Measurements from ENCODE around the gene SMARCA2. TPM values are rescaled to one million over a fixed set of nuclear protein-coding genes. Genes with fewer than 3 reads are reported as not detected.

Gene SMARCA2
- total RNA-seq, 4 donors from 2014 or later: 76.7 to 99.0 (median 89.8) TPM

- Histone ChIP-seq H3K4me1 (peaks cover 55 to 82% (median 74%) of the 10 kb centered on the region in 4 donors), H3K27me3 (no peaks in the 10 kb centered on the region), H3K9me3 (no peaks in the 10 kb centered on the region), H3K27ac (replicated peaks in 1 of 4) (peak overlapping the region; percentile 80 to 83 (median 82)), H3K36me3 (peaks cover 0 to 25% (median 14%) of the 10 kb centered on the region in 4 donors), H3K4me3 (peak overlapping the region in 3 of 4 donors; percentile 20 to 34 (median 25))
- 15% methylated on average over 2 of the region's 2 CpGs for WGBS
- no peak for DNase-seq (ENCODE audit: extremely low spot score)
- intact Hi-C loops (cut with DNase I): loop anchor here (10.0 kb wide), 2 partner anchors 111 to 369 kb away; partner anchors contain the start of gene SMARCA2
- TF ChIP-seq POLR2AphosphoS5 (IDR thresholded peaks at IDR 0.05) (no peak), CTCF (IDR thresholded peaks at IDR 0.05) (no peak), POLR2A (IDR thresholded peaks at IDR 0.05; ENCODE audit: low read depth) (no peak), EP300 (IDR thresholded peaks at IDR 0.05) (no peak)
These were observed 110.8 kb downstream of the SMARCA2 start for GRCh38 chr9:2125906-2126305.

DNA sequence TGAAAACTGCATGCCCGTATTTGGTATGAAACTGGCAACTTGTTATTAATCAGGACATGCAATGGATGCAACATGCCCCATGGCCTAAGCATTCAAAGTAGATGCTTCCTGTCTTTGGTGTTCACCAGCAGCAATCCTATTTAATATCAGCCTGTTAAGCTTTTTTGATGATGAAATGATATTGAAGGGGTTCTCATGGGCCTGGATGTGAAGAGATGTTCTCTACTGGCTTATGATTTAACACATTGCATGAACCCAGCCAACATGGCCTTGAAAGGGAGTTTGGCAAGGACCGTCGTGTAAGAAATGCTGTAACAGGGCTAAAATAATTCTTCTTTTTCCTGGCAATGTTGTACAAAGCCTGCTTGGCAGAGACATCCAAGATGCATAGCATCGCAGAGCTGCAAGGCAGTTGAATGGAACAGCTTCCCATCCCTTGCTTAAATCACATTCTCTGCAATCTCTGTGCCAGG is 111.2 kb downstream of the SMARCA2 start:
- WGBS: 16% methylated on average over 4 of the region's 4 CpGs
- intact Hi-C loops (cut with DNase I): loop anchor here (10.0 kb wide), 2 partner anchors 112 to 368 kb away; partner anchors contain the start of gene SMARCA2
- TF ChIP-seq EP300 (IDR thresholded peaks at IDR 0.05) (peak; percentile 61), CTCF (IDR thresholded peaks at IDR 0.05) (no peak), POLR2AphosphoS5 (IDR thresholded peaks at IDR 0.05) (peak; percentile 58 to 69)
- Histone ChIP-seq H3K4me3 (peak overlapping the region in 3 of 4 donors; percentile 20 to 34 (median 25)), H3K27ac (replicated peaks in 1 of 4) (peak overlapping the region; percentile 80 to 83 (median 82)), H3K4me1 (peaks cover 54 to 82% (median 71%) of the 10 kb centered on the region in 4 donors), H3K36me3 (peaks cover 0 to 25% (median 14%) of the 10 kb centered on the region in 4 donors), H3K27me3 (no peaks in the 10 kb centered on the region), H3K9me3 (no peaks in the 10 kb centered on the region)
- no peak for DNase-seq (ENCODE audit: extremely low spot score)

DNA sequence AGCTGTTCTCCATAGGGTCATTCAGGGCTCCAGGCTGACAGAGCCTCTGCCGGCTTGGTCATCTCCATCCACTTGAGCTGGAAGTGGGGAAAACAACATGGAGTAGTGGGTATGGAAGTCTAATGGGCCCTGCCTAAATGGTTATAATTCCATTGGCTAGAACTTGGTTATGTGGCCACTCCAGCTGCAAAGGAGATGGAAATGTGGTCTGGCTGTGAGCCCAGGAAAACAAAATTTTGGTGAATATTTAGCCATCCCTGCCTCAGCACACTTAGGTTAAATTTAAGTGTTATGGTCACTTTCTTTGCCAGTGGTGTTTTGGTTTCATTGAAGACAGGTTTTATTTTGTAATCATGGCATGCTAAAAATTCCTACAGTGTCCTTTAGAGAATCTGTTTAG is 112.3 kb downstream of the SMARCA2 start:
- Histone ChIP-seq H3K9me3 (no peaks in the 10 kb centered on the region), H3K27ac (replicated peaks in 1 of 4) (peak overlapping the region; percentile 80 to 83 (median 82)), H3K4me3 (no peak overlapping the region), H3K27me3 (no peaks in the 10 kb centered on the region), H3K4me1 (peaks cover 52 to 82% (median 70%) of the 10 kb centered on the region in 4 donors), H3K36me3 (peaks cover 0 to 23% (median 12%) of the 10 kb centered on the region in 4 donors)
- WGBS: 100% methylated on average over 1 of the region's 1 CpG
- no peak for DNase-seq (ENCODE audit: extremely low spot score)
- intact Hi-C loops (cut with DNase I): loop anchor here (10.0 kb wide), 2 partner anchors 113 to 367 kb away; partner anchors contain the start of gene SMARCA2
- TF ChIP-seq CTCF (IDR thresholded peaks at IDR 0.05) (no peak), EP300 (IDR thresholded peaks at IDR 0.05) (no peak), POLR2AphosphoS5 (IDR thresholded peaks at IDR 0.05) (no peak), POLR2A (IDR thresholded peaks at IDR 0.05; ENCODE audit: low read depth) (no peak)

DNA sequence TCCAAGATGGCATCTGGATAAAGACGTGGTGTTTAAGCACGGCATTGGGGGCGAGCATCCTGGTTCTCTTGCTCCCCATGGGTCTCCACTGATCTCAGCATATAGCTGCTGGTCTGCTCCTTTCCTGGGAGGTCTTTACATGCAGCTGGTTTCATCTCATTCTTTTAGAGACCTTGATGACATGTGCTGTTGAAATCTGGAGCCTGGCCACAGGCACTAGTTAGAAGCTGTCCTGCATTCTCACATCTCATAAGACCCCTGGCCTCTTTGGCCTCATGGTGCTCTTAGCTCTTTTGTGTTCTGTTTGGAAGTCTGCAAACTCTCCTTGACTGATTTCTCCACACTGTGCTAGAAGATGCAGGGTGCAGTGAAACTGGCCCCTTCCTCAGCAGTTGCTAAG is 113.0 kb downstream of the SMARCA2 start:
- Histone ChIP-seq H3K4me1 (peaks cover 57 to 86% (median 76%) of the 10 kb centered on the region in 4 donors), H3K4me3 (no peak overlapping the region), H3K27ac (replicated peaks in 1 of 4) (peak overlapping the region; percentile 80 to 83 (median 82)), H3K36me3 (peaks cover 0 to 16% (median 10%) of the 10 kb centered on the region in 4 donors), H3K27me3 (no peaks in the 10 kb centered on the region), H3K9me3 (no peaks in the 10 kb centered on the region)
- intact Hi-C loops (cut with DNase I): loop anchor here (10.0 kb wide), 2 partner anchors 113 to 367 kb away; partner anchors contain the start of gene SMARCA2
- WGBS: 82% methylated on average over 3 of the region's 3 CpGs
- no peak for DNase-seq (ENCODE audit: extremely low spot score)
- TF ChIP-seq EP300 (IDR thresholded peaks at IDR 0.05) (no peak), CTCF (IDR thresholded peaks at IDR 0.05) (no peak), POLR2A (IDR thresholded peaks at IDR 0.05; ENCODE audit: low read depth) (no peak), POLR2AphosphoS5 (IDR thresholded peaks at IDR 0.05) (no peak)

All from esophagus muscularis mucosa (tissue), 4 donors.